HT-29 (cell line): ENCODE measurements around the gene UGT1A10. TPM values are rescaled to one million over a fixed set of nuclear protein-coding genes. Genes with fewer than 3 reads are reported as not detected.

Source experiments
- DNase-seq: peaks from one replicate; pipeline ENCODE4 v3.0.0-alpha.2; 2015; ENCODE audit warnings: low spot score
- total RNA-seq: library from RNA; depleted of rRNA; stranded (reverse); fragments of >200 nt; shearing (Covaris generic); gene quantifications from 2 replicates; pipeline ENCODE4 v1.2.3, GENCODE V29; 2014

Gene UGT1A10
- total RNA-seq, 1 experiment from 2014 or later = 150 TPM

GRCh38 chr2:233802132-233802815, 166.0 kb downstream of the UGT1A10 start:
- no peak for DNase-seq

GRCh38 chr2:233803292-233803911, 167.2 kb downstream of the UGT1A10 start:
- no peak for DNase-seq

- DNase-seq = no peak
These were observed 167.7 kb downstream of the UGT1A10 start for GRCh38 chr2:233803994-233804393.

GRCh38 chr2:233807215-233807865, 171.1 kb downstream of the UGT1A10 start:
- no peak for DNase-seq

GRCh38 chr2:233807966-233808935, 172.0 kb downstream of the UGT1A10 start:
- DNase-seq = no peak

- no peak for DNase-seq
These were observed 174.1 kb downstream of the UGT1A10 start for GRCh38 chr2:233810385-233810784.

- DNase-seq = no peak
These were observed 174.8 kb downstream of the UGT1A10 start for GRCh38 chr2:233811087-233811486.

- no peak for DNase-seq
These were observed 175.5 kb downstream of the UGT1A10 start for GRCh38 chr2:233811732-233812131.

- DNase-seq = no peak
These were observed 177.2 kb downstream of the UGT1A10 start for GRCh38 chr2:233813236-233814055.

- DNase-seq = peak; percentile 47
These were observed 178.0 kb downstream of the UGT1A10 start for GRCh38 chr2:233814056-233814835.

GRCh38 chr2:233815861-233816260, 179.6 kb downstream of the UGT1A10 start:
- no peak for DNase-seq

GRCh38 chr2:233816334-233816733, 180.1 kb downstream of the UGT1A10 start:
- DNase-seq = no peak

GRCh38 chr2:233816771-233817170, 180.5 kb downstream of the UGT1A10 start:
- DNase-seq = no peak

- DNase-seq = no peak
These were observed 181.2 kb downstream of the UGT1A10 start for GRCh38 chr2:233817361-233817911.

GRCh38 chr2:233817995-233818638, 181.9 kb downstream of the UGT1A10 start:
- DNase-seq = no peak

- DNase-seq = no peak
These were observed 182.7 kb downstream of the UGT1A10 start for GRCh38 chr2:233818639-233819621.

- no peak for DNase-seq
These were observed 183.9 kb downstream of the UGT1A10 start for GRCh38 chr2:233819884-233820773.
